Cardiac muscle cell (in vitro differentiated cells and primary cell): Measurements from ENCODE around the gene IL1RAPL1. TPM values are rescaled to one million over a fixed set of nuclear protein-coding genes. Genes with fewer than 3 reads are reported as not detected.
A peak's percentile ranks its signal among the peaks of the same experiment; 100 is the strongest.

Source experiments
- DNase-seq, 2 donors: peaks; one replicate each; pipeline versions ENCODE4 v3.0.0 to v3.0.0-alpha.2; 2010 to 2017; ENCODE audit warnings: low read depth in 1 of 2, low spot score in 1 of 2
- H3K27ac ChIP-seq: fragments of 200-600 bp; sonication (generic); 2 replicates; pipeline ENCODE4 v1.5.1; 2016
- H3K27me3 ChIP-seq: fragments of 200-600 bp; sonication (generic); 2 replicates; pipeline ENCODE4 v1.6.0; 2016; ENCODE audit warnings: control low read depth
- H3K36me3 ChIP-seq: fragments of 200-600 bp; sonication (generic); 2 replicates; pipeline ENCODE4 v1.5.1; 2016; ENCODE audit warnings: control low read depth
- H3K4me1 ChIP-seq: fragments of 200-600 bp; sonication (generic); 2 replicates; pipeline ENCODE4 v1.8.1; 2017; ENCODE audit warnings: low read depth, mild to moderate bottlenecking, mixed run types
- H3K4me3 ChIP-seq: fragments of 200-600 bp; sonication (generic); 2 replicates; pipeline ENCODE4 v1.5.1; 2016; ENCODE audit warnings: mild to moderate bottlenecking
- H3K9me3 ChIP-seq: fragments of 200-600 bp; sonication (generic); 2 replicates; pipeline ENCODE4 v1.5.1; 2017; ENCODE audit warnings: low read depth, mild to moderate bottlenecking, control low read depth
- polyA plus RNA-seq: library from polyadenylated mRNA; unstranded; fragments of >200 nt; fragmentation: Nextera tagmentation; extraction: Ambion mirVana; gene quantifications from 2 replicates; pipeline ENCODE4 v1.2.1, GENCODE V29; 2016
- total RNA-seq: library from RNA; depleted of rRNA; stranded (reverse); fragments of >200 nt; gene quantifications from 2 replicates; pipeline ENCODE4 v1.2.3, GENCODE V29; 2016
- TF ChIP-seq, protein P1 (sequence below): IDR thresholded peaks from 2 replicates; pipeline ENCODE4 v1.5.1; 2012; ENCODE audit warnings: low read depth, mild to moderate bottlenecking, low read length

IL1RAPL1 gene
- total and polyA plus RNA-seq, 2 experiments from 2014 or later, result 3.2 to 4.2 TPM

DNA sequence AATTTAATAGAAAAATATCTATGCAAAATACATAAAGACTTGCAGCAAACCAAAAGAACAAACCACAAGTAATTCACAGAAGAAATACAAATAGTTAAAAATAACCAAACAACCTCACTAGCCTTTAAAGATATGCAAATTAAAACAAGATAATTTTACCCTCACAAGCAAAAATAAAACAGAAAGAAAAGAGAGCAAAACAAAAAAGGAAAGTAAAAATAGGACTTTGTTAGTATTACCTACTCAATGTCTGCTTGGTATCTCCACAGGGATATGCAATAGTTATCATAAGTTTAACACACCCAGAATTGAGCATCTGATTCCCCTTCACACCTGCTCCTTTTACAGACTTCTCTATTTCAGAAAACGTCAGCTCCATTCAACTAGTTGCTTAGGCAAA lies 890.6 kb downstream of the IL1RAPL1 start:
- no peak for DNase-seq
- Histone ChIP-seq H3K27ac (no peak overlapping the region), H3K4me3 (no peak overlapping the region), H3K9me3 (no peaks in the 10 kb centered on the region), H3K36me3 (no peaks in the 10 kb centered on the region), H3K4me1 (no peaks in the 10 kb centered on the region), H3K27me3 (no peaks in the 10 kb centered on the region)
- TF ChIP-seq, protein P1, sequence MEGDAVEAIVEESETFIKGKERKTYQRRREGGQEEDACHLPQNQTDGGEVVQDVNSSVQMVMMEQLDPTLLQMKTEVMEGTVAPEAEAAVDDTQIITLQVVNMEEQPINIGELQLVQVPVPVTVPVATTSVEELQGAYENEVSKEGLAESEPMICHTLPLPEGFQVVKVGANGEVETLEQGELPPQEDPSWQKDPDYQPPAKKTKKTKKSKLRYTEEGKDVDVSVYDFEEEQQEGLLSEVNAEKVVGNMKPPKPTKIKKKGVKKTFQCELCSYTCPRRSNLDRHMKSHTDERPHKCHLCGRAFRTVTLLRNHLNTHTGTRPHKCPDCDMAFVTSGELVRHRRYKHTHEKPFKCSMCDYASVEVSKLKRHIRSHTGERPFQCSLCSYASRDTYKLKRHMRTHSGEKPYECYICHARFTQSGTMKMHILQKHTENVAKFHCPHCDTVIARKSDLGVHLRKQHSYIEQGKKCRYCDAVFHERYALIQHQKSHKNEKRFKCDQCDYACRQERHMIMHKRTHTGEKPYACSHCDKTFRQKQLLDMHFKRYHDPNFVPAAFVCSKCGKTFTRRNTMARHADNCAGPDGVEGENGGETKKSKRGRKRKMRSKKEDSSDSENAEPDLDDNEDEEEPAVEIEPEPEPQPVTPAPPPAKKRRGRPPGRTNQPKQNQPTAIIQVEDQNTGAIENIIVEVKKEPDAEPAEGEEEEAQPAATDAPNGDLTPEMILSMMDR, result no peak

DNA sequence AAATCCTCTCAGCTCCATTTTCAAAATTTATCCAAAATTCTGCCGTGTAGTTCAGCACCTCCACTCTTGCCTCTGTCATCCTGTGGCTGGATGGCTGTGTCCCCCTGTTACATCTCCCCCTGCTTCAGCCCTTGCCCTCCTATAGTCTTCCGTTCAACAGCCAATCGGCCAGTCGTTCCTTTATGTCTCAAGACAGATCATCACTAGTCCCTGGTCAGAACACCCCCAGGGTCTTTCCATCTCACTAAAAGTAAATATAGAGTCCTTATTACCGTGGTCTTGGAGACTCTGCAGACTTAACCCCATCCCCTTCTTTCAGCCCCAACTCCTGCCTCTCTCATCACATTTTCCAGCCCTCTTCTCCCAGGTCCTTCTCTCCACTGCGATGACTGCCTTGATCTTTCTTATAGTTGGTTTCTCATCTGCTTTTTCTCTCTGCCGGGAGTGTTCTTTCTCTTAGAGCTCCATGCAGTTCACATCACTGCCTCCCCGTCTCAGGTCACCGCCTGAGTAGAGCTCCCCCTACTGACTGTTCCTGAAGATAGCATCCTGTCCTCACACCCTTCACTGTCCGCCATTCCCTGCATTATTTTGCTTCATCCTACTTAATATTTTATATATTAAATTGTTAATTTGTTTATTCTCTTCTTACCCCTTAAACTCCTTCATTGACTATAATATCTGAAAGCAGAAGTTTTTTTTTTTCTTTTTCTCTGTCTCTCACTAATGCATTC lies 891.3 kb downstream of the IL1RAPL1 start:
- peak; percentile 55 to 58 for DNase-seq
- TF ChIP-seq, protein P1, result peak; percentile 54

DNA sequence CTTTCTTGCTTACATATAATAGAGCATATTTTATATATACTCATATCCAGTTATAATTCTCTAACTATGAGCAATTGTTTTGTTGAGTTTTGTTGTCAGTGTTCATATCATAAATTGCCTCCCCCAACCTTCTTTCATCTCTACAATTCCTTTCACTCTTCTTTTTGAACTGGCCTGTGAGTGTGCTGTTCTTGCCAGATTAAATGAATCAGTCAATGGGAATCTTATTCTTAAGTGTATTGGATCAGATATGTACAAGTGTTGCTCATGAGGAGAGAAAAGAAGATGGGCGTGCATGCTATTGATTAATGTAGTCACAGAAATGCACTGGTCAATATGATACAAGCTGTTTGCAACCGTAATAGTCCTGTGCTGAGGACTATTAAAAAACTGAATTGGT lies 900.0 kb downstream of the IL1RAPL1 start:
- Histone ChIP-seq H3K9me3 (no peaks in the 10 kb centered on the region), H3K4me1 (no peaks in the 10 kb centered on the region), H3K27me3 (no peaks in the 10 kb centered on the region), H3K4me3 (no peak overlapping the region), H3K27ac (no peak overlapping the region), H3K36me3 (no peaks in the 10 kb centered on the region)
- no peak for DNase-seq
- TF ChIP-seq, protein P1, result no peak

More for the DNA sequence above, 891.3 kb downstream of the IL1RAPL1 start:
- H3K4me1 ChIP-seq, result no peaks in the 10 kb centered on the region
- no peak overlapping the region for H3K27ac ChIP-seq
- H3K9me3 ChIP-seq, result no peaks in the 10 kb centered on the region
- no peak overlapping the region for H3K4me3 ChIP-seq
- no peaks in the 10 kb centered on the region for H3K27me3 ChIP-seq
- H3K36me3 ChIP-seq, result no peaks in the 10 kb centered on the region

DNA sequence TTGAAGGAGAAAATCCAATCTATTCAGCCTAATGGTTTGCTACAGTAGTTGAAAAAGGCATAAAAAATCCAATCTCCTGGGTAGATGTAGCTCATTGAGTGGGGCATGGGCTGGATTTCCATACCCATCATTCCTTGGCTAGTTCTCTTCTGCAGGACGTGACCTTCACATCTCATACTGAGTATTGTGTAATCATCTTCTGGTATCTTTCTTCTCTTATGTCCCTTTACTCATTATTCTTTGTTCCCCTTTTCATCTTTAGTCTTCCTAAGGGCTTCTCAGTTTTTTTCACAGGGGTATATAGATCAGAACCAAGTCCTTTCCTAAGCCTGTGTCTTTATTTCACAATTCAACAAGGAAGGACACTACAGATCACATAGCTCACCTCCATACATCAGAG lies 900.5 kb downstream of the IL1RAPL1 start:
- DNase-seq, result no peak
- no peak overlapping the region for H3K4me3 ChIP-seq
- no peaks in the 10 kb centered on the region for H3K36me3 ChIP-seq
- TF ChIP-seq, protein P1, result no peak
- H3K27ac ChIP-seq, result no peak overlapping the region
- H3K9me3 ChIP-seq, result no peaks in the 10 kb centered on the region
- no peaks in the 10 kb centered on the region for H3K27me3 ChIP-seq
- no peaks in the 10 kb centered on the region for H3K4me1 ChIP-seq

DNA sequence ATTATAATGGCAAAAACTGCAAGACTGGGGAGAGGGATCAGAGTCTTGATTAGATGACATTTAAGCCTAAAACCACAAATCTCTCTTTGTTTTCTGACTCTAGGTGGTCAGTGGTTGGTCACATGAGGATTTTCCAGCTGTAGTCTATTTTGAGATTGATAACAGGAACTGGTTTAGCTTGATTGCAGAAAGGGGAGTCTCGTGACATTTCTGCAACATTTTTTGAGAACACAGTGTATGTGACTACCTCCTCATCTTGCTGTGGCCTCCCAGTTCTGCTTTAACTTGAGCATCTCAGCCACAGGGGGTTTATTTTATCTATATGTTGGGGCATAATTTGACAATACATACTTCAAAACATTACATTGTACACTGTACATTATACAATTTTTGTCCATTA lies 901.7 kb downstream of the IL1RAPL1 start:
- H3K36me3 ChIP-seq, result no peaks in the 10 kb centered on the region
- H3K27ac ChIP-seq, result no peak overlapping the region
- TF ChIP-seq, protein P1, result no peak
- no peak for DNase-seq
- H3K27me3 ChIP-seq, result no peaks in the 10 kb centered on the region
- no peak overlapping the region for H3K4me3 ChIP-seq
- no peaks in the 10 kb centered on the region for H3K4me1 ChIP-seq
- H3K9me3 ChIP-seq, result no peaks in the 10 kb centered on the region
